ENCODE measurements around the gene CGNL1. TPM values are rescaled to one million over a fixed set of nuclear protein-coding genes. Genes with fewer than 3 reads are reported as not detected.

Gene CGNL1
- total and polyA plus RNA-seq, 2 experiments from 2014 or later = 11.4 to 13.1 TPM

- Histone ChIP-seq H3K9me3 (ENCODE audit: low read depth) (no peaks in the 10 kb centered on the region), H3K4me3 (no peak overlapping the region), H3K4me1 (ENCODE audit: insufficient read depth) (peaks cover 31% of the 10 kb centered on the region), H3K4me2 (no peak overlapping the region), H2AFZ (no peak overlapping the region), H3K36me3 (replicated peaks; ENCODE audit: insufficient read depth, low read depth) (no peaks in the 10 kb centered on the region), H3K27ac (no peak overlapping the region), H3K27me3 (no peaks in the 10 kb centered on the region), H3K79me2 (peaks cover 6% of the 10 kb centered on the region), H4K20me1 (ENCODE audit: insufficient read depth, poor library complexity, severe bottlenecking) (no peaks in the 10 kb centered on the region), H3K9me2 (replicated peaks; ENCODE audit: insufficient read depth) (no peaks in the 10 kb centered on the region)
- WGBS (ENCODE audit: low lambda C conversion rate, missing lambda C conversion rate) = 57% methylated on average over 3 of the region's 3 CpGs
- no peak for DNase-seq (ENCODE audit: low spot score)
- TF ChIP-seq EZH2phosphoT487 (IDR thresholded peaks at IDR 0.05; ENCODE audit: low read depth, severe bottlenecking, unreplicated experiment) (no peak), CTCF (IDR thresholded peaks at IDR 0.05; ENCODE audit: poor library complexity) (no peak), EZH2 (IDR thresholded peaks at IDR 0.05; ENCODE audit: borderline replicate concordance) (no peak)
Measured at GRCh38 chr15:57425842-57426241, 49.5 kb downstream of the CGNL1 start.

- peaks cover 6% of the 10 kb centered on the region for H3K79me2 ChIP-seq
- no peak overlapping the region for H3K4me3 ChIP-seq
- H3K4me1 ChIP-seq (ENCODE audit: insufficient read depth) = peaks cover 20% of the 10 kb centered on the region
- peak overlapping the region; percentile 77 for H3K27ac ChIP-seq
- H3K9me2 ChIP-seq (replicated peaks; ENCODE audit: insufficient read depth) = no peaks in the 10 kb centered on the region
- no peaks in the 10 kb centered on the region for H3K36me3 ChIP-seq (replicated peaks; ENCODE audit: insufficient read depth, low read depth)
- H3K4me2 ChIP-seq = peak overlapping the region; percentile 54
- H4K20me1 ChIP-seq (ENCODE audit: insufficient read depth, poor library complexity, severe bottlenecking) = no peaks in the 10 kb centered on the region
- TF ChIP-seq CTCF (IDR thresholded peaks at IDR 0.05; ENCODE audit: poor library complexity) (no peak), EZH2phosphoT487 (IDR thresholded peaks at IDR 0.05; ENCODE audit: low read depth, severe bottlenecking, unreplicated experiment) (no peak), EZH2 (IDR thresholded peaks at IDR 0.05; ENCODE audit: borderline replicate concordance) (no peak)
- 14% methylated on average over 9 of the region's 9 CpGs for WGBS (ENCODE audit: low lambda C conversion rate, missing lambda C conversion rate)
- peak; percentile 48 for DNase-seq (ENCODE audit: low spot score)
- H3K9me3 ChIP-seq (ENCODE audit: low read depth) = no peaks in the 10 kb centered on the region
- H3K27me3 ChIP-seq = no peaks in the 10 kb centered on the region
- no peak overlapping the region for H2AFZ ChIP-seq
Measured at GRCh38 chr15:57427367-57427821, 51.1 kb downstream of the CGNL1 start.

- no peak overlapping the region for H3K4me3 ChIP-seq
- no peaks in the 10 kb centered on the region for H3K36me3 ChIP-seq (replicated peaks; ENCODE audit: insufficient read depth, low read depth)
- H3K27ac ChIP-seq = no peak overlapping the region
- TF ChIP-seq CTCF (IDR thresholded peaks at IDR 0.05; ENCODE audit: poor library complexity) (no peak), EZH2 (IDR thresholded peaks at IDR 0.05; ENCODE audit: borderline replicate concordance) (no peak), EZH2phosphoT487 (IDR thresholded peaks at IDR 0.05; ENCODE audit: low read depth, severe bottlenecking, unreplicated experiment) (no peak)
- no peak for DNase-seq (ENCODE audit: low spot score)
- peaks cover 8% of the 10 kb centered on the region for H3K79me2 ChIP-seq
- no peaks in the 10 kb centered on the region for H3K9me2 ChIP-seq (replicated peaks; ENCODE audit: insufficient read depth)
- H2AFZ ChIP-seq = no peak overlapping the region
- no peak overlapping the region for H3K4me2 ChIP-seq
- H3K27me3 ChIP-seq = no peaks in the 10 kb centered on the region
- H3K4me1 ChIP-seq (ENCODE audit: insufficient read depth) = peaks cover 19% of the 10 kb centered on the region
- no peaks in the 10 kb centered on the region for H3K9me3 ChIP-seq (ENCODE audit: low read depth)
- H4K20me1 ChIP-seq (ENCODE audit: insufficient read depth, poor library complexity, severe bottlenecking) = no peaks in the 10 kb centered on the region
- WGBS (ENCODE audit: low lambda C conversion rate, missing lambda C conversion rate) = 74% methylated on average over 12 of the region's 12 CpGs
Measured at GRCh38 chr15:57432141-57432741, 55.9 kb downstream of the CGNL1 start.

Measured in hepatocyte (in vitro differentiated cells).